Activated naive CD4-positive, alpha-beta T cell treated with anti-CD3 and anti-CD28 coated beads, Interleukin-2, amount 50 U/mL, for 72 hours (primary cell): Measurements from ENCODE around the gene GPR183. TPM values are rescaled to one million over a fixed set of nuclear protein-coding genes. Genes with fewer than 3 reads are reported as not detected.
"Not testable (repeated sequence)": the region's sequence is repeated elsewhere in the genome, so short reads cannot be mapped to it uniquely, and the experiment has no call there.

ENCODE experiments used
- ATAC-seq, 2 donors: fragments of 150-1000 bp; cut with Tn5 transposase; 2 replicates each; pipeline ENCODE4 v1.10.0; 2021; ENCODE audit warnings: mild to moderate bottlenecking in 2 of 2, moderate library complexity in 2 of 2
- DNase-seq, 2 donors: peaks; one replicate each; pipeline ENCODE4 v3.0.0; 2021 to 2022; ENCODE audit warnings: low spot score in 2 of 2
- H3K27ac Mint-ChIP-seq, 2 donors: one replicate each; pipeline ENCODE4 v1.8.0; 2022; ENCODE audit warnings: mild to moderate bottlenecking in 2 of 2, mixed read lengths in 2 of 2
- H3K36me3 Mint-ChIP-seq, 2 donors: one replicate each; pipeline ENCODE4 v1.8.0; 2022; ENCODE audit warnings: mixed read lengths in 2 of 2
- H3K9me3 Mint-ChIP-seq, 2 donors: one replicate each; pipeline ENCODE4 v1.8.0; 2022; ENCODE audit warnings: mixed read lengths in 2 of 2
- total RNA-seq, 2 donors: library from RNA; stranded (reverse); gene quantifications; one replicate each; pipeline ENCODE4 v1.2.3, GENCODE V29; 2022

GPR183 gene
- total RNA-seq, 2 donors from 2014 or later, result 55.0 to 55.4 TPM

GRCh38 chr13:99258946-99259345, 48.3 kb downstream of the GPR183 start:
- DNase-seq (no peak), ATAC-seq (peak; percentile 36 to 41)
- H3K9me3 Mint-ChIP-seq, result no peaks in the 10 kb centered on the region
- H3K36me3 Mint-ChIP-seq, result peaks cover 11 to 41% of the 10 kb centered on the region in 2 donors
- H3K27ac Mint-ChIP-seq, result peak overlapping the region; percentile 96 to 97

GRCh38 chr13:99258210-99258860, 48.9 kb downstream of the GPR183 start, which contains the start of gene GPR18:
TSS of gene GPR18 (minus strand) at chr13:99258379. CDS start at chr13:99255872, 2,507 bp downstream.
- peak; percentile 89 to 90 for ATAC-seq
- H3K36me3 Mint-ChIP-seq, result peaks cover 11 to 38% of the 10 kb centered on the region in 2 donors
- no peak for DNase-seq
- peak within 1 kb of the TSS; percentile 96 to 97 for H3K27ac Mint-ChIP-seq
- H3K9me3 Mint-ChIP-seq, result no peaks in the 10 kb centered on the region

GRCh38 chr13:99257291-99257690, 49.9 kb downstream of the GPR183 start:
- DNase-seq (no peak), ATAC-seq (no peak)
- Mint-ChIP-seq H3K27ac (peak overlapping the region in 1 of 2 donors; percentile 96), H3K36me3 (peaks cover 12 to 34% of the 10 kb centered on the region in 2 donors), H3K9me3 (no peaks in the 10 kb centered on the region)

GRCh38 chr13:99256709-99257108, 50.5 kb downstream of the GPR183 start:
- DNase-seq, result no peak
- Mint-ChIP-seq H3K27ac (peak overlapping the region; percentile 30 to 88), H3K36me3 (peaks cover 17 to 34% of the 10 kb centered on the region in 2 donors), H3K9me3 (no peaks in the 10 kb centered on the region)
- ATAC-seq, result no peak

- DNase-seq (no peak), ATAC-seq (no peak)
- H3K36me3 Mint-ChIP-seq, result peaks cover 20 to 34% of the 10 kb centered on the region in 2 donors
- H3K27ac Mint-ChIP-seq, result peak overlapping the region; percentile 30 to 88
- H3K9me3 Mint-ChIP-seq, result no peaks in the 10 kb centered on the region
These were observed 50.9 kb downstream of the GPR183 start for GRCh38 chr13:99256283-99256682.

- H3K9me3 Mint-ChIP-seq, result no peaks in the 10 kb centered on the region
- peaks cover 22 to 34% of the 10 kb centered on the region in 2 donors for H3K36me3 Mint-ChIP-seq
- H3K27ac Mint-ChIP-seq, result peak overlapping the region in 1 of 2 donors; percentile 58
- DNase-seq (no peak), ATAC-seq (no peak)
These were observed 51.9 kb downstream of the GPR183 start for GRCh38 chr13:99255271-99255670.

GRCh38 chr13:99254830-99255229, 52.4 kb downstream of the GPR183 start:
- H3K9me3 Mint-ChIP-seq, result no peaks in the 10 kb centered on the region
- peaks cover 18 to 34% of the 10 kb centered on the region in 2 donors for H3K36me3 Mint-ChIP-seq
- ATAC-seq, result no peak
- DNase-seq, result no peak
- H3K27ac Mint-ChIP-seq, result peak overlapping the region in 1 of 2 donors; percentile 58

- peaks cover 25 to 36% of the 10 kb centered on the region in 2 donors for H3K36me3 Mint-ChIP-seq
- peak overlapping the region; percentile 36 to 77 for H3K27ac Mint-ChIP-seq
- peaks cover 0 to 3% of the 10 kb centered on the region in 2 donors for H3K9me3 Mint-ChIP-seq
- DNase-seq (no peak), ATAC-seq (no peak)
These were observed 55.3 kb downstream of the GPR183 start for GRCh38 chr13:99251921-99252320.

- Mint-ChIP-seq H3K9me3 (peaks cover 0 to 3% of the 10 kb centered on the region in 2 donors), H3K36me3 (peaks cover 25 to 31% of the 10 kb centered on the region in 2 donors), H3K27ac (peak overlapping the region; percentile 36 to 77)
- ATAC-seq (peak; percentile 71 to 92), DNase-seq (no peak)
These were observed 56.0 kb downstream of the GPR183 start for GRCh38 chr13:99250982-99251825.

- not testable (repeated sequence) for H3K9me3 Mint-ChIP-seq, ATAC-seq, H3K27ac Mint-ChIP-seq, DNase-seq
- H3K36me3 Mint-ChIP-seq, result peaks cover 20 to 24% of the 10 kb centered on the region in 2 donors
These were observed 57.6 kb downstream of the GPR183 start for GRCh38 chr13:99249606-99250005.

- peaks cover 20 to 24% of the 10 kb centered on the region in 2 donors for H3K36me3 Mint-ChIP-seq
- not testable (repeated sequence) for ATAC-seq, H3K9me3 Mint-ChIP-seq, DNase-seq, H3K27ac Mint-ChIP-seq
These were observed 58.0 kb downstream of the GPR183 start for GRCh38 chr13:99249178-99249577.

GRCh38 chr13:99246100-99246499, 61.1 kb downstream of the GPR183 start:
- ATAC-seq, result no peak
- DNase-seq, result no peak
- Mint-ChIP-seq H3K36me3 (peaks cover 14 to 33% of the 10 kb centered on the region in 2 donors), H3K27ac (no peak overlapping the region), H3K9me3 (peaks cover 0 to 3% of the 10 kb centered on the region in 2 donors)

Other genes with a start within 250 kb of the GPR183 start
- 10 to 100 TPM; 52.4 to 55.6 TPM for gene UBAC2, start 106.5 kb downstream of the GPR183 start, total RNA-seq
- 1 to 10 TPM; 2.0 to 8.4 TPM for gene GPR18, start 49.0 kb downstream of the GPR183 start, total RNA-seq
- 10 to 100 TPM; 44.0 to 49.0 TPM for gene TM9SF2, start 194.1 kb upstream of the GPR183 start, total RNA-seq